Smooth muscle cell (in vitro differentiated cells): Measurements from ENCODE around the gene TRIM15. TPM values are rescaled to one million over a fixed set of nuclear protein-coding genes. Genes with fewer than 3 reads are reported as not detected.
A peak's percentile ranks its signal among the peaks of the same experiment; 100 is the strongest.

Source experiments
- DNase-seq: peaks from one replicate; lab custom pipeline; 2025; ENCODE audit not compliant: unreplicated experiment; lab: John Stamatoyannopoulos, UW
- H2AFZ ChIP-seq: fragments of 200-600 bp; sonication (generic); 2 replicates; pipeline ENCODE4 v1.6.0; 2016; ENCODE audit warnings: antibody characterized with exemption, low read depth, mild to moderate bottlenecking
- H3F3A ChIP-seq: fragments of 200-600 bp; sonication (generic); 2 replicates; pipeline ENCODE4 v1.6.0; 2017; ENCODE audit warnings: antibody characterized with exemption, low read depth
- H3K27ac ChIP-seq: fragments of 200-600 bp; sonication (generic); 2 replicates; pipeline ENCODE4 v1.5.1; 2016; ENCODE audit warnings: low read depth, mild to moderate bottlenecking
- H3K27me3 ChIP-seq: fragments of 200-600 bp; sonication (generic); 2 replicates; pipeline ENCODE4 v1.6.1; 2016; ENCODE audit warnings: low read depth, mild to moderate bottlenecking
- H3K36me3 ChIP-seq: fragments of 200-600 bp; sonication (generic); 2 replicates; pipeline ENCODE4 v1.5.1; 2016; ENCODE audit warnings: low read depth
- H3K4me1 ChIP-seq: fragments of 200-600 bp; sonication (generic); 2 replicates; pipeline ENCODE4 v1.5.1; 2016; ENCODE audit warnings: low read depth
- H3K4me2 ChIP-seq: fragments of 200-600 bp; sonication (generic); 2 replicates; pipeline ENCODE4 v1.6.0; 2016; ENCODE audit warnings: mild to moderate bottlenecking
- H3K4me3 ChIP-seq: fragments of 200-600 bp; sonication (generic); 2 replicates; pipeline ENCODE4 v1.5.1; 2016; ENCODE audit warnings: mild to moderate bottlenecking
- H3K79me2 ChIP-seq: fragments of 200-600 bp; sonication (generic); 2 replicates; pipeline ENCODE4 v1.6.0; 2016; ENCODE audit warnings: low read depth, mild to moderate bottlenecking
- H3K9ac ChIP-seq: fragments of 200-600 bp; sonication (generic); 2 replicates; pipeline ENCODE4 v1.6.0; 2016; ENCODE audit warnings: low read depth
- H3K9me3 ChIP-seq: fragments of 200-600 bp; sonication (generic); replicated peaks from 2 replicates; pipeline ENCODE4 v1.5.1; 2016; ENCODE audit warnings: low read depth
- H4K20me1 ChIP-seq: fragments of 200-600 bp; sonication (generic); 2 replicates; pipeline ENCODE4 v1.6.0; 2016; ENCODE audit warnings: low read depth
- CTCF ChIP-seq: fragments of 200-600 bp; sonication (generic); IDR thresholded peaks from 2 replicates; pipeline ENCODE4 v1.5.1; 2017; ENCODE audit warnings: borderline replicate concordance, mild to moderate bottlenecking, antibody characterized with exemption; ENCODE audit not compliant: insufficient read depth, poor library complexity, severe bottlenecking
- WGBS: methylation state at CpG from one replicate; pipeline ENCODE4 v1.1.7; 2016; ENCODE audit warnings: low lambda C conversion rate; 5-methylcytosine and 5-hydroxymethylcytosine counted together
- polyA plus RNA-seq: library from polyadenylated mRNA; unstranded; fragments of >200 nt; fragmentation: Nextera tagmentation; extraction: Ambion mirVana; gene quantifications from 2 replicates; pipeline ENCODE4 v1.2.1, GENCODE V29; 2016
- total RNA-seq: library from RNA; depleted of rRNA; stranded (reverse); fragments of >200 nt; gene quantifications from 2 replicates; pipeline ENCODE4 v1.2.3, GENCODE V29; 2014

Gene TRIM15
- total and polyA plus RNA-seq, 2 experiments from 2014 or later = not detected

GRCh38 chr6:30212865-30213666 lies 49.7 kb downstream of the TRIM15 start, which contains the start of gene TRIM26:
TRIM26 (minus strand) TSS chr6:30213406; CDS start chr6:30199103, 14,303 bp downstream.
- peaks cover 43% of the 10 kb centered on the region for H3K79me2 ChIP-seq
- peaks cover 23% of the 10 kb centered on the region for H3K4me1 ChIP-seq
- peak within 1 kb of the TSS; percentile 91 for H2AFZ ChIP-seq
- H3K9me3 ChIP-seq = no peaks in the 10 kb centered on the region
- no peaks in the 10 kb centered on the region for H3K36me3 ChIP-seq
- TF ChIP-seq CTCF = no peak
- H3F3A ChIP-seq = peaks cover 3% of the 10 kb centered on the region
- H3K9ac ChIP-seq = peak within 1 kb of the TSS; percentile 93
- peak; percentile 89 for DNase-seq
- H3K27me3 ChIP-seq = no peaks in the 10 kb centered on the region
- peak within 1 kb of the TSS; percentile 86 for H3K4me3 ChIP-seq
- H3K27ac ChIP-seq = peak within 1 kb of the TSS; percentile 91
- peaks cover 45% of the 10 kb centered on the region for H4K20me1 ChIP-seq
- under 1% methylated on average over 56 of the region's 59 CpGs for WGBS
- H3K4me2 ChIP-seq = peak within 1 kb of the TSS; percentile 94

GRCh38 chr6:30213667-30213956 lies 50.3 kb downstream of the TRIM15 start:
- Histone ChIP-seq H3K27me3 (no peaks in the 10 kb centered on the region), H3K9ac (peak overlapping the region; percentile 58), H4K20me1 (peaks cover 40% of the 10 kb centered on the region), H3K79me2 (peaks cover 38% of the 10 kb centered on the region), H2AFZ (peak overlapping the region; percentile 91), H3F3A (peaks cover 3% of the 10 kb centered on the region), H3K9me3 (no peaks in the 10 kb centered on the region), H3K27ac (peak overlapping the region; percentile 91), H3K4me2 (peak overlapping the region; percentile 86), H3K4me1 (peaks cover 20% of the 10 kb centered on the region), H3K36me3 (no peaks in the 10 kb centered on the region), H3K4me3 (peak overlapping the region; percentile 86)
- 9% methylated on average over 12 of the region's 12 CpGs for WGBS
- DNase-seq = no peak
- no peak for TF ChIP-seq CTCF

GRCh38 chr6:30213957-30214656 lies 50.8 kb downstream of the TRIM15 start:
- Histone ChIP-seq H3K36me3 (no peaks in the 10 kb centered on the region), H3K4me3 (peak overlapping the region; percentile 86), H3K4me2 (peak overlapping the region; percentile 86), H3K79me2 (peaks cover 34% of the 10 kb centered on the region), H4K20me1 (peaks cover 35% of the 10 kb centered on the region), H3K27ac (peak overlapping the region; percentile 91), H3F3A (peaks cover 3% of the 10 kb centered on the region), H3K27me3 (no peaks in the 10 kb centered on the region), H3K9ac (peak overlapping the region; percentile 58), H3K4me1 (peaks cover 20% of the 10 kb centered on the region), H2AFZ (peak overlapping the region; percentile 91), H3K9me3 (no peaks in the 10 kb centered on the region)
- no peak for TF ChIP-seq CTCF
- DNase-seq = peak; percentile 35
- 2% methylated on average over 44 of the region's 45 CpGs for WGBS
